ENCODE results near the gene CLEC16A.

Gene CLEC16A

GRCh38 chr16:11167581-11167980 is 223.2 kb downstream of the CLEC16A start:
- DNase-seq, result no peak
- no peaks in the 10 kb centered on the region for H3K27me3 ChIP-seq
- H3K36me3 ChIP-seq, result peaks cover 13 to 38% (median 17%) of the 10 kb centered on the region in 3 donors
- no peak for TF ChIP-seq CTCF (IDR thresholded peaks at IDR 0.05)
- no peak overlapping the region for H3K4me3 ChIP-seq
- H3K27ac ChIP-seq, result no peak overlapping the region
- H3K9me3 ChIP-seq, result no peaks in the 10 kb centered on the region
- peaks cover 0 to 21% (median 10%) of the 10 kb centered on the region in 4 donors for H3K4me1 ChIP-seq
- intact Hi-C loops (cut with DNase I; ENCODE audit: low total_unique reads), result no loop called here

GRCh38 chr16:11168386-11169051 is 224.2 kb downstream of the CLEC16A start:
- Histone ChIP-seq H3K27ac (no peak overlapping the region), H3K36me3 (peaks cover 13 to 46% (median 21%) of the 10 kb centered on the region in 3 donors), H3K27me3 (no peaks in the 10 kb centered on the region), H3K9me3 (no peaks in the 10 kb centered on the region), H3K4me1 (peaks cover 0 to 11% (median 4%) of the 10 kb centered on the region in 4 donors), H3K4me3 (no peak overlapping the region)
- DNase-seq, result no peak
- intact Hi-C loops (cut with DNase I; ENCODE audit: low total_unique reads), result no loop called here
- no peak for TF ChIP-seq CTCF (IDR thresholded peaks at IDR 0.05)

GRCh38 chr16:11169641-11170040 is 225.3 kb downstream of the CLEC16A start:
- intact Hi-C loops (cut with DNase I; ENCODE audit: low total_unique reads), result no loop called here
- no peak overlapping the region for H3K27ac ChIP-seq
- no peak for DNase-seq
- TF ChIP-seq CTCF (IDR thresholded peaks at IDR 0.05), result no peak
- H3K4me3 ChIP-seq, result no peak overlapping the region
- H3K9me3 ChIP-seq, result no peaks in the 10 kb centered on the region
- no peaks in the 10 kb centered on the region for H3K27me3 ChIP-seq
- H3K36me3 ChIP-seq, result peaks cover 13 to 57% (median 29%) of the 10 kb centered on the region in 3 donors
- peaks cover 0 to 2% (median under 1%) of the 10 kb centered on the region in 4 donors for H3K4me1 ChIP-seq

GRCh38 chr16:11170201-11170600 is 225.8 kb downstream of the CLEC16A start:
- Histone ChIP-seq H3K36me3 (peaks cover 13 to 62% (median 29%) of the 10 kb centered on the region in 3 donors), H3K4me3 (no peak overlapping the region), H3K4me1 (no peaks in the 10 kb centered on the region), H3K27ac (no peak overlapping the region), H3K9me3 (no peaks in the 10 kb centered on the region), H3K27me3 (no peaks in the 10 kb centered on the region)
- TF ChIP-seq CTCF (IDR thresholded peaks at IDR 0.05), result no peak
- no peak for DNase-seq
- intact Hi-C loops (cut with DNase I; ENCODE audit: low total_unique reads), result no loop called here

- no peaks in the 10 kb centered on the region for H3K27me3 ChIP-seq
- intact Hi-C loops (cut with DNase I; ENCODE audit: low total_unique reads), result no loop called here
- no peak overlapping the region for H3K27ac ChIP-seq
- no peak overlapping the region for H3K4me3 ChIP-seq
- H3K9me3 ChIP-seq, result no peaks in the 10 kb centered on the region
- TF ChIP-seq CTCF (IDR thresholded peaks at IDR 0.05), result no peak
- H3K4me1 ChIP-seq, result no peaks in the 10 kb centered on the region
- no peak for DNase-seq
- peaks cover 13 to 64% (median 29%) of the 10 kb centered on the region in 3 donors for H3K36me3 ChIP-seq
Measured at GRCh38 chr16:11170696-11171447, 226.5 kb downstream of the CLEC16A start.

All from tibial artery (tissue), 4 donors.